HCT116 (cell line): ENCODE measurements around the gene TRIM61. TPM values are rescaled to one million over a fixed set of nuclear protein-coding genes. Genes with fewer than 3 reads are reported as not detected.

Source experiments
- ATAC-seq: fragments of 200-7000 bp; cut with Tn5 transposase; 2 replicates; pipeline ENCODE4 v1.9.1; 2020; ENCODE audit warnings: mild to moderate bottlenecking, moderate library complexity
- BruUV-seq: library from RNA; stranded (reverse); fragments of 400-500 nt; replicated peaks from 2 replicates; lab custom pipeline; 2021; lab: Mats Ljungman, UMichigan
- CTCF ChIA-PET: fragments of 300-600 bp; sonication (Branson Sonifier 250); formaldehyde crosslinking; loops from one replicate; lab custom pipeline; 2021; ENCODE audit warnings: antibody characterized with exemption; lab: Charles Lee
- POLR2A ChIA-PET: fragments of 300-600, 350-600 bp; sonication (Branson Sonifier 250); formaldehyde crosslinking; loops from one replicate; lab custom pipeline; 2021; ENCODE audit warnings: antibody characterized with exemption; lab: Charles Lee
- RAD21 ChIA-PET, 2 experiments: fragments of 300-600 bp; sonication (Branson Sonifier 250); formaldehyde crosslinking; loops; one replicate each; lab custom pipeline; 2023; ENCODE audit warnings: low total read pairs in 2 of 2; ENCODE audit not compliant: uncharacterized antibody in 2 of 2, unreplicated experiment in 2 of 2, low non-redundant PET in 1 of 2; lab: Charles Lee
- DNase-seq: peaks from one replicate; pipeline ENCODE4 v3.0.0-alpha.2; 2010; ENCODE audit warnings: low read depth, low spot score
- H2AFZ ChIP-seq: fragments of 200-600 bp; shearing (Covaris generic), sonication (generic); 2 replicates; pipeline ENCODE4 v1.6.1; 2017; ENCODE audit warnings: low read depth, mixed run types, mixed read lengths, antibody characterized with exemption, low read length; ENCODE audit not compliant: poor library complexity, severe bottlenecking
- H3K27ac ChIP-seq: 2 replicates; pipeline ENCODE4 v1.5.1; 2012; ENCODE audit warnings: low read depth, low read length
- H3K27me3 ChIP-seq: fragments of 200-600 bp; sonication (generic); 2 replicates; pipeline ENCODE4 v1.6.1; 2016; ENCODE audit warnings: mixed run types, low read length, mixed read lengths; ENCODE audit not compliant: insufficient read depth
- H3K36me3 ChIP-seq, 2 experiments: fragments of 200-500 bp in 1 of 2; fragments of 200-600 bp in 1 of 2; sonication (Bioruptor generic) in 1 of 2; sonication (generic) in 1 of 2; 2 replicates each; pipeline versions ENCODE4 v1.5.1 to v1.6.1; 2014 to 2016; ENCODE audit warnings: low read length in 2 of 2, inconsistent platforms in 1 of 2, mixed read lengths in 1 of 2, mixed run types in 1 of 2; ENCODE audit not compliant: insufficient read depth in 2 of 2, control insufficient read depth in 1 of 2
- H3K4me1 ChIP-seq, 2 experiments: fragments of 200-600 bp in 1 of 2; sonication (generic) in 1 of 2; 2 replicates each; pipeline versions ENCODE4 v1.5.1 to v1.6.1; 2012 to 2017; ENCODE audit warnings: low read length in 2 of 2, inconsistent platforms in 1 of 2, mild to moderate bottlenecking in 1 of 2, mixed read lengths in 1 of 2, mixed run types in 1 of 2, moderate library complexity in 1 of 2; ENCODE audit not compliant: insufficient read depth in 2 of 2, control insufficient read depth in 1 of 2
- H3K4me2 ChIP-seq: fragments of 200-600 bp; sonication (generic); 2 replicates; pipeline ENCODE4 v1.6.1; 2017; ENCODE audit warnings: mixed run types, low read length, mixed read lengths
- H3K4me3 ChIP-seq, 2 experiments: fragments of 200-600 bp in 1 of 2; sonication (generic) in 1 of 2; replicated peaks in 1 of 2; 2 replicates each; pipeline ENCODE4 v1.5.1; 2011 to 2016; ENCODE audit warnings: low read length in 2 of 2, control low read depth in 1 of 2, low read depth in 1 of 2, mild to moderate bottlenecking in 1 of 2, mixed read lengths in 1 of 2, mixed run types in 1 of 2
- H3K79me2 ChIP-seq: fragments of 200-600 bp; sonication (generic); 2 replicates; pipeline ENCODE4 v1.6.1; 2017; ENCODE audit warnings: mild to moderate bottlenecking, mixed run types, low read length, moderate library complexity, mixed read lengths; ENCODE audit not compliant: insufficient read depth
- H3K9ac ChIP-seq: fragments of 200-600 bp; sonication (generic); 2 replicates; pipeline ENCODE4 v1.6.1; 2016; ENCODE audit warnings: low read length, mixed read lengths
- H3K9me2 ChIP-seq: fragments of 200-600 bp; sonication (generic), shearing (Covaris generic); 2 replicates; pipeline ENCODE4 v1.6.1; 2017; ENCODE audit warnings: mixed run types, mild to moderate bottlenecking, moderate library complexity; ENCODE audit not compliant: insufficient read depth
- H3K9me3 ChIP-seq, 2 experiments: fragments of 200-500 bp in 1 of 2; fragments of 200-600 bp in 1 of 2; sonication (Bioruptor generic) in 1 of 2; sonication (generic) in 1 of 2; 2 replicates each; pipeline ENCODE4 v1.6.1; 2014 to 2017; ENCODE audit warnings: low read length in 2 of 2, mixed read lengths in 2 of 2, inconsistent platforms in 1 of 2, low read depth in 1 of 2, mild to moderate bottlenecking in 1 of 2, mixed run types in 1 of 2, moderate library complexity in 1 of 2; ENCODE audit not compliant: control insufficient read depth in 1 of 2, insufficient read depth in 1 of 2
- H4K20me1 ChIP-seq: fragments of 200-600 bp; sonication (generic), shearing (Covaris generic); 2 replicates; pipeline ENCODE4 v1.6.1; 2017; ENCODE audit warnings: mixed run types, mild to moderate bottlenecking, moderate library complexity; ENCODE audit not compliant: insufficient read depth
- CEBPB ChIP-seq: IDR thresholded peaks from 2 replicates; pipeline ENCODE4 v1.6.1; 2012; ENCODE audit warnings: low read depth
- FOSL1 ChIP-seq: IDR thresholded peaks from 2 replicates; pipeline ENCODE4 v1.6.1; 2012; ENCODE audit warnings: low read depth
- JUND ChIP-seq: IDR thresholded peaks from 2 replicates; pipeline ENCODE4 v1.6.1; 2012
- POLR2A ChIP-seq: IDR thresholded peaks from 2 replicates; pipeline ENCODE4 v1.7.0; 2011; ENCODE audit warnings: borderline replicate concordance; ENCODE audit not compliant: insufficient read depth, insufficient read length; ENCODE audit errors: extremely low read depth
- POLR2AphosphoS5 ChIP-seq: IDR thresholded peaks from 2 replicates; pipeline ENCODE4 v1.6.1; 2011; ENCODE audit warnings: mild to moderate bottlenecking, low read depth, low read length, moderate library complexity
- SP1 ChIP-seq: IDR thresholded peaks from 2 replicates; pipeline ENCODE4 v1.6.1; 2012; ENCODE audit warnings: low read depth
- SRF ChIP-seq: IDR thresholded peaks from 2 replicates; pipeline ENCODE4 v1.6.1; 2012; ENCODE audit warnings: low read depth
- YY1 ChIP-seq: IDR thresholded peaks from 2 replicates; pipeline ENCODE4 v1.6.1; 2011; ENCODE audit warnings: low read length, low read depth, moderate library complexity, mild to moderate bottlenecking; ENCODE audit not compliant: insufficient replicate concordance; ENCODE audit errors: extremely low read depth
- ZFX ChIP-seq: fragments of 450-650 bp; IDR thresholded peaks from 2 replicates; pipeline ENCODE4 v1.6.1; 2017
- intact Hi-C: fragments of 100-400 bp; cut with micrococcal nuclease; formaldehyde crosslinking; loops from 2 replicates; pipeline ENCODE4 v1.10.0; 2022
- total RNA-seq: library from RNA; stranded (reverse); gene quantifications from one replicate; pipeline ENCODE4 v1.2.1, GENCODE V29; 2021; ENCODE audit not compliant: unreplicated experiment
- TF ChIP-seq, protein P1 (sequence below): IDR thresholded peaks from 2 replicates; pipeline ENCODE4 v1.6.1; 2012
- TF ChIP-seq, protein P2 (sequence below): IDR thresholded peaks from 2 replicates; pipeline ENCODE4 v1.6.1; 2012; ENCODE audit warnings: low read depth
- TF ChIP-seq, protein P3 (sequence below): IDR thresholded peaks from 2 replicates; pipeline ENCODE4 v1.6.1; 2011; ENCODE audit warnings: mild to moderate bottlenecking, low read length, moderate library complexity; ENCODE audit not compliant: insufficient replicate concordance; ENCODE audit errors: extremely low read depth

The TRIM61 gene
- total RNA-seq, 1 experiment from 2014 or later, result 0.15 TPM

DNA sequence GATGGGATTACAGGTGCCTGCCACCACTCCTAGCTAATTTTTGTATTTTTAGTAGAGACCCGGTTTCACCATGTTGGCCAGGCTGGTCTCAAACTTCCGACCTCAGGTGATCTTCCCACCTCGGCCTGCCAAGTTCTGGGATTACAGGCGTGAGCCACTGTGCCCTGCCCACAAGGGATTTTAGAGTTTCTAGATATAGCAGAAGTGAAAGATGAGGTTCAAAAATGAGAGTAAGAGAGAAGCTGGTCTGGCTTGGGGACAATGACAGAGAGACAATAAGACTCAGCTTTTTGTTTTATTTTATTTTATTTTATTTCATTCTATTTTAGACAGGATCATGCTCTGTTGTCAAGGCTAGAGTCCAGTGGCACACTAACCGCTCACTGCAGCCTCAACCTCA, 30.6 kb downstream of the TRIM61 start (continued):
- TF ChIP-seq, protein P1, sequence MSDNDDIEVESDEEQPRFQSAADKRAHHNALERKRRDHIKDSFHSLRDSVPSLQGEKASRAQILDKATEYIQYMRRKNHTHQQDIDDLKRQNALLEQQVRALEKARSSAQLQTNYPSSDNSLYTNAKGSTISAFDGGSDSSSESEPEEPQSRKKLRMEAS, result no peak
- no peak for TF ChIP-seq POLR2AphosphoS5
- no peak for TF ChIP-seq ZFX
- TF ChIP-seq SRF, result no peak

DNA sequence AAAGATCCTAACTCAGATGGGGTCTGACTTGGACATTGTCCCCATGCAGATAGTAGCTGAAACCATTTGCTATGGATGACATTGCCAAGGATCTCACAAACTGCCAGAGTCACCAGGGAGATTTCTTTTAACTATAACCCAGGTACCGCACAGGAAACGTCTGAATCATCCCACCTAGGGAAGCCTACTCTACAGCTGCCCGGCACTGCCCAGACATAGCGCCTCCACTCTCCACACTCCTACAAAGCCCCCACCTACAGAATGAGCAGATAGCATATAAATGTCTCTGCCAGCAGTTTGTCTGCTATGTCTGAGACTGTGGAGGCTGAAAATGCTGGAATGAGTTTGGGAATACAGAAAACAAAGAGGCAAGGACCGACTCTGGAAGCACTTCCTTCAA, 32.3 kb downstream of the TRIM61 start:
- ChIA-PET CTCF (no interaction called here), RAD21 (no interaction called here), POLR2A (no interaction called here)
- intact Hi-C loops, result no loop called here
- Histone ChIP-seq H3K27ac (no peak overlapping the region), H3K9ac (no peak overlapping the region), H2AFZ (no peak overlapping the region), H3K4me2 (no peak overlapping the region), H3K9me3 (no peaks in the 10 kb centered on the region), H4K20me1 (no peaks in the 10 kb centered on the region), H3K4me3 (no peak overlapping the region), H3K4me1 (no peaks in the 10 kb centered on the region), H3K36me3 (no peaks in the 10 kb centered on the region), H3K9me2 (no peaks in the 10 kb centered on the region), H3K27me3 (no peaks in the 10 kb centered on the region), H3K79me2 (no peaks in the 10 kb centered on the region)
- ATAC-seq (no peak), DNase-seq (no peak)
- no TSS peak for BruUV-seq
- TF ChIP-seq SP1 (no peak), YY1 (no peak), SRF (no peak), POLR2A (no peak), JUND (no peak), CEBPB (no peak), FOSL1 (no peak)
- TF ChIP-seq, protein P2, sequence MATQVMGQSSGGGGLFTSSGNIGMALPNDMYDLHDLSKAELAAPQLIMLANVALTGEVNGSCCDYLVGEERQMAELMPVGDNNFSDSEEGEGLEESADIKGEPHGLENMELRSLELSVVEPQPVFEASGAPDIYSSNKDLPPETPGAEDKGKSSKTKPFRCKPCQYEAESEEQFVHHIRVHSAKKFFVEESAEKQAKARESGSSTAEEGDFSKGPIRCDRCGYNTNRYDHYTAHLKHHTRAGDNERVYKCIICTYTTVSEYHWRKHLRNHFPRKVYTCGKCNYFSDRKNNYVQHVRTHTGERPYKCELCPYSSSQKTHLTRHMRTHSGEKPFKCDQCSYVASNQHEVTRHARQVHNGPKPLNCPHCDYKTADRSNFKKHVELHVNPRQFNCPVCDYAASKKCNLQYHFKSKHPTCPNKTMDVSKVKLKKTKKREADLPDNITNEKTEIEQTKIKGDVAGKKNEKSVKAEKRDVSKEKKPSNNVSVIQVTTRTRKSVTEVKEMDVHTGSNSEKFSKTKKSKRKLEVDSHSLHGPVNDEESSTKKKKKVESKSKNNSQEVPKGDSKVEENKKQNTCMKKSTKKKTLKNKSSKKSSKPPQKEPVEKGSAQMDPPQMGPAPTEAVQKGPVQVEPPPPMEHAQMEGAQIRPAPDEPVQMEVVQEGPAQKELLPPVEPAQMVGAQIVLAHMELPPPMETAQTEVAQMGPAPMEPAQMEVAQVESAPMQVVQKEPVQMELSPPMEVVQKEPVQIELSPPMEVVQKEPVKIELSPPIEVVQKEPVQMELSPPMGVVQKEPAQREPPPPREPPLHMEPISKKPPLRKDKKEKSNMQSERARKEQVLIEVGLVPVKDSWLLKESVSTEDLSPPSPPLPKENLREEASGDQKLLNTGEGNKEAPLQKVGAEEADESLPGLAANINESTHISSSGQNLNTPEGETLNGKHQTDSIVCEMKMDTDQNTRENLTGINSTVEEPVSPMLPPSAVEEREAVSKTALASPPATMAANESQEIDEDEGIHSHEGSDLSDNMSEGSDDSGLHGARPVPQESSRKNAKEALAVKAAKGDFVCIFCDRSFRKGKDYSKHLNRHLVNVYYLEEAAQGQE, result no peak
- TF ChIP-seq, protein P3, sequence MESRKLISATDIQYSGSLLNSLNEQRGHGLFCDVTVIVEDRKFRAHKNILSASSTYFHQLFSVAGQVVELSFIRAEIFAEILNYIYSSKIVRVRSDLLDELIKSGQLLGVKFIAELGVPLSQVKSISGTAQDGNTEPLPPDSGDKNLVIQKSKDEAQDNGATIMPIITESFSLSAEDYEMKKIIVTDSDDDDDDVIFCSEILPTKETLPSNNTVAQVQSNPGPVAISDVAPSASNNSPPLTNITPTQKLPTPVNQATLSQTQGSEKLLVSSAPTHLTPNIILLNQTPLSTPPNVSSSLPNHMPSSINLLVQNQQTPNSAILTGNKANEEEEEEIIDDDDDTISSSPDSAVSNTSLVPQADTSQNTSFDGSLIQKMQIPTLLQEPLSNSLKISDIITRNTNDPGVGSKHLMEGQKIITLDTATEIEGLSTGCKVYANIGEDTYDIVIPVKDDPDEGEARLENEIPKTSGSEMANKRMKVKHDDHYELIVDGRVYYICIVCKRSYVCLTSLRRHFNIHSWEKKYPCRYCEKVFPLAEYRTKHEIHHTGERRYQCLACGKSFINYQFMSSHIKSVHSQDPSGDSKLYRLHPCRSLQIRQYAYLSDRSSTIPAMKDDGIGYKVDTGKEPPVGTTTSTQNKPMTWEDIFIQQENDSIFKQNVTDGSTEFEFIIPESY, result no peak
- TF ChIP-seq, protein P1, result no peak
